GM18951 (cell line): Measurements from ENCODE around the gene SIGLEC12.
"Not testable (repeated sequence)": the region's sequence is repeated elsewhere in the genome, so short reads cannot be mapped to it uniquely, and the experiment has no call there.

ENCODE experiments used
- POLR2A ChIP-seq: IDR thresholded peaks from 4 replicates; pipeline ENCODE4 v1.6.1; 2011; ENCODE audit warnings: mild to moderate bottlenecking; ENCODE audit not compliant: insufficient read length, insufficient read depth; ENCODE audit errors: extremely low read depth
- in situ Hi-C: fragments of 300-500 bp; cut with MboI; formaldehyde crosslinking; loops from one replicate; pipeline ENCODE4 v1.12.0; 2022; ENCODE audit warnings: low sequenced_read_pairs, mixed read lengths, inconsistent platforms; ENCODE audit not compliant: unreplicated experiment

Gene SIGLEC12

DNA sequence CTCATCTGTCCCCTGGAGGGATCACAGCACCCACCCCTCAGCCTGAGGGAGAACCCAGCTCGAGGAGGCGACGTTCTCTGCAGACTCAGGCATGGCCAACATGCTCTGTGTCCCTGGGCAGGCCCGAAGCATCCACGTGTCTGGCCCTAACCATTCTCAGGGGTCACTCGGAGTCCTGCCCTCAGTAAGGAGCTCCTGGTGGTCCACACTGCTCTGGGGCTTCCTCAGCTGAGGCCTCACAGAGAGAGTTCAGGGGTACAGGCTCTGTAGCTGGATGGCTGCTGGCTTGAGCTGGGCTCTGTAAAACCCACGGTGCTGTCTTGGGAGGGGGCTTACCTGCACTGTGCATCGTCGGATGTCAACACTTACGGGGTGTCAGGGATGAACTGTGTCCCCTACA, 38.9 kb downstream of the SIGLEC12 start:
- in situ Hi-C loops: no loop called here
- no peak for TF ChIP-seq POLR2A

GRCh38 chr19:51462276-51462675, 39.3 kb downstream of the SIGLEC12 start:
- no peak for TF ChIP-seq POLR2A
- in situ Hi-C loops: no loop called here

- TF ChIP-seq POLR2A: no peak
These were observed 39.9 kb downstream of the SIGLEC12 start for GRCh38 chr19:51461723-51462161.

GRCh38 chr19:51460164-51460992, 41.2 kb downstream of the SIGLEC12 start:
- no peak for TF ChIP-seq POLR2A
- in situ Hi-C loops: no loop called here

More at GRCh38 chr19:51461723-51462161, 39.9 kb downstream of the SIGLEC12 start:
- in situ Hi-C loops: no loop called here

DNA sequence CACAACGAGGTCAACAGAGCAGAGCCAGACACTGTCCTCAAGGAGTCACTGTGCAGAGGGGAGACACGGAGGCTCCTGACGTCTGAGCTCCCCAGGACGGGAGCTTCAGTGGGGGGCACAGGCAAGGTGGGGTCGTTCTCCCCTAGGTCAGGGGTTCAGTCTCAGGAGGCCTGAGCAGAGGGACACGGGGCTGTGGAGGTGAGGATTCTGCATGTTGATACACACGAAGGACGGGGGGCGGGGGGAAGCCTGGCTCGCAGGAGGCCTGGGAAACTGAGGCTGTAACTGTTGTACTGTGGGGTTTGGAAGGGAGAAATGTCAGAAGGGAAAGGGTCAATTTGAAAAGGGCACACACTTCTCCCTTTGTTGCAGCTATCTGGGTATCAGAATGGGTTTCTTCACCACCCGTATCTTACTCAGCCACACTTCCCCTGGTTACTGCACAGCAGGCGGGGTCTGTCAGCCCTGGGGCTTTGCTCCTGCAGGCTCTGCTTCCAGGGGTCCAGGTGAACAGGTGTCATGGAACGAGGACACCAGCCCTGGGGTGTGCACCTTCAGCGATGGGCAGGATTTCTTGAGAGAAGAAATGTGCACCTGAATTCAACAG, 42.6 kb downstream of the SIGLEC12 start:
- in situ Hi-C loops: no loop called here
- TF ChIP-seq POLR2A: no peak

GRCh38 chr19:51458051-51458645, 43.5 kb downstream of the SIGLEC12 start, which contains the start of gene SIGLEC8:
Gene SIGLEC8, minus strand, starts transcription at chr19:51458454. Its CDS starts 67 bp downstream, at chr19:51458387.
- no peak for TF ChIP-seq POLR2A

GRCh38 chr19:51457351-51458013, 44.1 kb downstream of the SIGLEC12 start:
- TF ChIP-seq POLR2A: no peak
- in situ Hi-C loops: no loop called here

More at GRCh38 chr19:51458051-51458645, 43.5 kb downstream of the SIGLEC12 start, which contains the start of gene SIGLEC8:
- in situ Hi-C loops: no loop called here

DNA sequence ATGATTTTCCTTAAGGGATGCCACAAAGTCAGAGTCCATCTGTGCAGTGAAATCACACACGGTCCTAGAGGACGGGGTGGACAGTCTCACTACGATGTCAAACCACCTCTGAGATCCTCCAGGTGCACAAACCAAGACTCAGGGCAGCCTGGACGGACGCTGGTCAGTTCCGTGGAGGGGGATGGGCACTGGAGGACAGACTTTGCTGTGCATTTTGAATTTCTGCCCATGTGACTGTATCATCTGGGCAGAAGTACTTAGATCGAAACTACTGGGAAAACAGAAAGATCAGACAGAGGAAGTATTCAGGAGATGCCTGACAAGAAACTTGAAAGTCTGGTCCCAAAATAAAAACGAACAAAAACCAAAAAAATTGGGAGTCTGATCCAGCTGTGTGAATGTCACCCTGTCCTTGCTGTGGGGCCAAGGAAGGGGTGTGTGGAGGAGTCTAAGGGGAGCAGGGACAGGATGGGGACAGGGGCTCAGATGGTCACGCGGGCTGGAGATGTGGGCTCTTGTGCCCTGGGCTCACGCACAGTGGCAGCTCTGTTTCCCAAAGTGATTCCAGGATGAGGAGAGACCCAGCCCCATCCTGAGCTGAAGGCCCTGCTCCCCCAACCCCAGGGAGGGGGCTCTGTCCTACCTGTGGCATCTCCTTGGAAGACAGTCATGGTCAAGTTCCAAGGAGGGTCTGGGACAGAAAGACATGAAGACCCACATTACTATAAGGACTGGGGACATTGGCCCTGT, 44.9 kb downstream of the SIGLEC12 start:
- in situ Hi-C loops: no loop called here
- no peak for TF ChIP-seq POLR2A

GRCh38 chr19:51450730-51451307, 50.8 kb downstream of the SIGLEC12 start:
- TF ChIP-seq POLR2A: no peak
- in situ Hi-C loops: no loop called here

- in situ Hi-C loops: no loop called here
- no peak for TF ChIP-seq POLR2A
These were observed 53.1 kb downstream of the SIGLEC12 start for GRCh38 chr19:51448411-51449016.

GRCh38 chr19:51448011-51448410, 53.6 kb downstream of the SIGLEC12 start:
- TF ChIP-seq POLR2A: no peak
- in situ Hi-C loops: no loop called here

DNA sequence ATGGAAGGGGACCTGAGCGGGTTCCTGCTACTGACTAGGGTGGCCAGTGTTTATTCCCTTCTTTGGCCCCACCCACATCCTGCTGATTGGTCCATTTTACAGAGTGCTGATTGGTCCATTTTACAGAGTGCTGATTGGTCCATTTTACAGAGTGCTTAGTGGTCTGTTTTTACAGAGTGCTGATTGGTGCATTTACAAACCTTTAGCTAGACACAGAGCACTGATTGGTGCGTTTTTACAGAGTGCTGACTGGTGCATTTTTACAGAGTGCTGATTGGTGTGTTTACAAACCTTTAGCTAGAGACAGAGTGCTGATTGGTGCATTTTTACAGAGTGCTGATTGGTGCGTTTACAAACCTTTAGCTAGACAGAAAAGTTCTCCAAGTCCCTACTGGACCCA, 54.1 kb downstream of the SIGLEC12 start:
- in situ Hi-C loops: not testable (repeated sequence)
